Stimulated activated CD8-positive, alpha-beta memory T cell treated with anti-CD3 and anti-CD28 coated beads, Interleukin-7, amount 100 ng/mL, for 4 hours (primary cell): ENCODE measurements around the gene IL34.

Experiments used
- DNase-seq, 2 donors: peaks; one replicate each; pipeline ENCODE4 v3.0.0-alpha.2; 2020; ENCODE audit warnings: low read depth in 2 of 2

Gene IL34

GRCh38 chr16:70687671-70688245 is 41.4 kb downstream of the IL34 start:
- no peak for DNase-seq

- DNase-seq = no peak
Measured at GRCh38 chr16:70688246-70688742, 41.9 kb downstream of the IL34 start.

- no peak for DNase-seq
Measured at GRCh38 chr16:70689035-70689969, 42.9 kb downstream of the IL34 start.

GRCh38 chr16:70689970-70690891 is 43.9 kb downstream of the IL34 start:
- no peak for DNase-seq

- DNase-seq = no peak
Measured at GRCh38 chr16:70691223-70692129, 45.1 kb downstream of the IL34 start.

GRCh38 chr16:70692130-70692872 is 45.9 kb downstream of the IL34 start:
- no peak for DNase-seq

GRCh38 chr16:70692873-70693671 is 46.7 kb downstream of the IL34 start:
- DNase-seq = no peak

- DNase-seq = no peak
Measured at GRCh38 chr16:70694088-70694867, 47.9 kb downstream of the IL34 start.

GRCh38 chr16:70694868-70695218 is 48.5 kb downstream of the IL34 start:
- DNase-seq = no peak

- DNase-seq = no peak
Measured at GRCh38 chr16:70695331-70696070, 49.1 kb downstream of the IL34 start.

GRCh38 chr16:70696355-70696754 is 50.0 kb downstream of the IL34 start:
- no peak for DNase-seq

- DNase-seq = no peak
Measured at GRCh38 chr16:70696952-70697593, 50.7 kb downstream of the IL34 start.

- DNase-seq = no peak
Measured at GRCh38 chr16:70697594-70698170, 51.3 kb downstream of the IL34 start.

GRCh38 chr16:70698901-70699300 is 52.5 kb downstream of the IL34 start:
- no peak for DNase-seq

GRCh38 chr16:70699696-70700095 is 53.3 kb downstream of the IL34 start:
- no peak for DNase-seq

- DNase-seq = no peak
Measured at GRCh38 chr16:70700101-70701020, 54.0 kb downstream of the IL34 start.
